CD4-positive, alpha-beta memory T cell (primary cell): ENCODE measurements around the gene FBXO10. TPM values are rescaled to one million over a fixed set of nuclear protein-coding genes. Genes with fewer than 3 reads are reported as not detected.

ENCODE experiments used
- CTCF ChIA-PET: fragments of 350-600 bp; sonication (Branson Sonifier 250); formaldehyde crosslinking; loops from one replicate; lab custom pipeline; 2021; ENCODE audit warnings: inconsistent platforms; ENCODE audit not compliant: partially characterized antibody; lab: Charles Lee
- POLR2A ChIA-PET: fragments of 350-600 bp; sonication (Branson Sonifier 250); formaldehyde crosslinking; loops from one replicate; lab custom pipeline; 2021; ENCODE audit not compliant: partially characterized antibody; lab: Charles Lee
- DNase-seq, 5 donors: peaks; one replicate each; pipeline versions ENCODE4 v3.0.0 to v3.0.0-alpha.2; 2020 to 2022; ENCODE audit warnings: mixed read lengths in 1 of 5
- H3K27ac ChIP-seq: one replicate; pipeline ENCODE4 v1.7.0; 2013; ENCODE audit warnings: low read depth, low read length
- H3K27me3 ChIP-seq: 2 replicates; pipeline ENCODE4 v1.7.0; 2013; ENCODE audit warnings: mild to moderate bottlenecking, low read length, moderate library complexity; ENCODE audit not compliant: insufficient read depth
- H3K36me3 ChIP-seq: 2 replicates; pipeline ENCODE4 v1.7.0; 2013; ENCODE audit warnings: mild to moderate bottlenecking, low read length, moderate library complexity; ENCODE audit not compliant: insufficient read depth
- H3K4me1 ChIP-seq: 2 replicates; pipeline ENCODE4 v1.7.0; 2013; ENCODE audit warnings: mild to moderate bottlenecking, low read length, moderate library complexity; ENCODE audit not compliant: insufficient read depth
- H3K4me3 ChIP-seq, 2 donors: one replicate each; pipeline ENCODE4 v1.7.0; 2013; ENCODE audit warnings: low read length in 2 of 2, mild to moderate bottlenecking in 1 of 2
- H3K9me3 ChIP-seq, 2 donors: one replicate each; pipeline ENCODE4 v1.7.0; 2013; ENCODE audit warnings: low read length in 2 of 2, control low read depth in 1 of 2; ENCODE audit not compliant: control insufficient read depth in 1 of 2
- H3K27ac Mint-ChIP-seq, 7 donors: one replicate each; pipeline ENCODE4 v1.8.0; 2020 to 2021; ENCODE audit warnings: mixed read lengths in 7 of 7, mild to moderate bottlenecking in 6 of 7, inconsistent platforms in 3 of 7, moderate library complexity in 3 of 7
- H3K27me3 Mint-ChIP-seq, 2 donors: one replicate each; pipeline ENCODE4 v1.8.0; 2020 to 2021; ENCODE audit warnings: mixed read lengths in 2 of 2
- H3K36me3 Mint-ChIP-seq, 2 donors: one replicate each; pipeline ENCODE4 v1.8.0; 2020 to 2021; ENCODE audit warnings: mixed read lengths in 2 of 2, inconsistent platforms in 1 of 2, mild to moderate bottlenecking in 1 of 2
- H3K4me1 Mint-ChIP-seq, 4 donors: one replicate each; pipeline ENCODE4 v1.8.0; 2020 to 2021; ENCODE audit warnings: mixed read lengths in 4 of 4, mild to moderate bottlenecking in 1 of 4
- H3K4me3 Mint-ChIP-seq, 8 donors: one replicate each; pipeline ENCODE4 v1.8.0; 2020 to 2021; ENCODE audit warnings: mixed read lengths in 8 of 8, mild to moderate bottlenecking in 7 of 8, moderate library complexity in 6 of 8, inconsistent platforms in 3 of 8
- H3K9me3 Mint-ChIP-seq, 8 donors: one replicate each; pipeline ENCODE4 v1.8.0; 2020 to 2021; ENCODE audit warnings: mixed read lengths in 8 of 8, mild to moderate bottlenecking in 5 of 8, inconsistent platforms in 3 of 8, moderate library complexity in 1 of 8
- intact Hi-C: fragments of 100-400 bp; cut with micrococcal nuclease; formaldehyde crosslinking; loops from one replicate; pipeline ENCODE4 v1.15.1; 2023
- polyA plus RNA-seq, 2 donors: library from polyadenylated mRNA; unstranded; fragments of 300-500 nt; fragmentation: Illumina TruSeq; gene quantifications; one replicate each; pipeline ENCODE4 v1.2.3, GENCODE V29; 2021
- total RNA-seq, 2 experiments: library from RNA; stranded (reverse); gene quantifications; one replicate each; pipeline ENCODE4 v1.2.3, GENCODE V29; 2021

Gene FBXO10
- total and polyA plus RNA-seq, 4 experiments from 2014 or later, result 3.2 to 6.1 (median 5.2) TPM

DNA sequence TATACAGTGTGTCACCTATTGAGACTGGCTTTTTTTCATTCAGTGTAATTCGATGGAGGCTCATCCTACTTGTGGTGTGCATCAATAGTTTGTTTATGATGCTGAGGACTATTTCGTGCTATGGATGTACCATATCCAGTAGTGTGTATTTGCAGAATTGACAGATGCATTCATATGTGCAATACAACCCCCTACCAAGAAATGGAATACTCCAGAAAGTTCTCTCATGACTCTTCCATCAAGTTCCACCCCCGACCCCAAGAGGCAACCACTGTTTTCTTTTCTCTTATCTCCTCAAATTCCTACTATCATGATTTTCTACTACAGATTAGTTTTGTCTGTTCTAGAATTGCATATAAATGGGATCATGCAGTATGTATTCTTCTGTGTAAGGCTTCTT is 21.9 kb downstream of the FBXO10 start:
- no peaks in the 10 kb centered on the region for H3K36me3 ChIP-seq
- H3K27ac ChIP-seq, result no peak overlapping the region
- no peaks in the 10 kb centered on the region for H3K9me3 ChIP-seq
- no peak for DNase-seq
- ChIA-PET CTCF (no interaction called here), POLR2A (no interaction called here)
- intact Hi-C loops, result no loop called here
- H3K27ac Mint-ChIP-seq, result no peak overlapping the region
- H3K4me1 ChIP-seq, result no peaks in the 10 kb centered on the region
- no peaks in the 10 kb centered on the region for H3K27me3 ChIP-seq
- H3K4me3 ChIP-seq, result no peak overlapping the region
- no peaks in the 10 kb centered on the region for H3K36me3 Mint-ChIP-seq
- no peaks in the 10 kb centered on the region for H3K27me3 Mint-ChIP-seq
- H3K9me3 Mint-ChIP-seq, result no peaks in the 10 kb centered on the region
- H3K4me1 Mint-ChIP-seq, result peaks cover 0 to 6% (median 2%) of the 10 kb centered on the region in 4 donors
- no peak overlapping the region for H3K4me3 Mint-ChIP-seq

DNA sequence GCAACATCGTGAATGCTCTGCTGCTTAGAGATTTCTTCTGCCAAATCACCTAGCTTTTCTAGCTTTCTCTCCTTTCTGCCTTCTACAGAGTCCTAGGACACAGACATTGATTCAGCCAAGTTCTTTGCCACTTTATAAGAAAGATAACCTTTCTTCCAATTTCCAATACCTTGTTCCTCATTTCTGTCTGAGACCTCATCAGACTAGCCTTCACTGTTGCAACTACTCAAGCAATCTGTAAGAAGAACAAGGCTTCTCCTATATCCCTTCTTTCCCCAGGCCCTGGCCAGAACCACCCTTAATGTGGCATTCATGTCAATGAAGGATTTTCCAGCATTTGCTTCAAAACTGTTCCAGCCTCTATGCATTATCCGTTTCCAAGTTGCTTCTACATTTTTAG is 24.3 kb downstream of the FBXO10 start:
- CTCF ChIA-PET, result no interaction called here
- Histone ChIP-seq H3K27me3 (no peaks in the 10 kb centered on the region), H3K4me3 (no peak overlapping the region), H3K9me3 (no peaks in the 10 kb centered on the region), H3K36me3 (no peaks in the 10 kb centered on the region), H3K27ac (no peak overlapping the region), H3K4me1 (no peaks in the 10 kb centered on the region)
- Mint-ChIP-seq H3K27me3 (no peaks in the 10 kb centered on the region), H3K36me3 (no peaks in the 10 kb centered on the region), H3K9me3 (no peaks in the 10 kb centered on the region), H3K27ac (peak overlapping the region in 2 of 7 donors; percentile 0 to 18), H3K4me1 (peaks cover 0 to 6% (median 2%) of the 10 kb centered on the region in 4 donors), H3K4me3 (no peak overlapping the region)
- intact Hi-C loops, result no loop called here
- POLR2A ChIA-PET, result no interaction called here
- no peak for DNase-seq

GRCh38 chr9:37551468-37551867 is 24.7 kb downstream of the FBXO10 start:
- H3K4me3 Mint-ChIP-seq, result no peak overlapping the region
- Histone ChIP-seq H3K36me3 (no peaks in the 10 kb centered on the region), H3K4me1 (no peaks in the 10 kb centered on the region), H3K27me3 (no peaks in the 10 kb centered on the region), H3K4me3 (no peak overlapping the region), H3K9me3 (no peaks in the 10 kb centered on the region), H3K27ac (no peak overlapping the region)
- no peak overlapping the region for H3K27ac Mint-ChIP-seq
- peaks cover 0 to 6% (median 2%) of the 10 kb centered on the region in 4 donors for H3K4me1 Mint-ChIP-seq
- H3K9me3 Mint-ChIP-seq, result no peaks in the 10 kb centered on the region
- ChIA-PET CTCF (no interaction called here), POLR2A (no interaction called here)
- intact Hi-C loops, result no loop called here
- H3K27me3 Mint-ChIP-seq, result no peaks in the 10 kb centered on the region
- no peaks in the 10 kb centered on the region for H3K36me3 Mint-ChIP-seq
- DNase-seq, result no peak

DNA sequence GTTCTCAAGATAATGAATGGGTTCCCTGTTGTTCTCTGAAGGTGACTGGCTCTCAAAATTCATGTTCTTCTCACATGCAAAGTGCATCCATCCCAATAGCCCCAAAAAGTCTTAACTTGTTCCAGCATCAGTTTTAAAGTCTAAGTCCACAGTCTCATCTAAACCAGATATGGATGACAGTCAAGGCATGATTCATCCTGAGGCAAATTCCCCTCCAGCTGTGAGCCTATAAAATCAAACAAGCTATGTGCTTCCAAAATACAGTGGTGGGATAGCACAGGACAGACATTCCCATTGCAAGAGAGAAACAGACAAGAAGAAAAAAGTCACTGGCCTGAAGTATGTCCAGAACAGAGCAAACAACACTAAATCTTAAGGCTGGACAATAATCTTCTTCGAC is 25.4 kb downstream of the FBXO10 start:
- Mint-ChIP-seq H3K4me1 (peaks cover 0 to 6% (median 2%) of the 10 kb centered on the region in 4 donors), H3K27me3 (no peaks in the 10 kb centered on the region), H3K36me3 (no peaks in the 10 kb centered on the region), H3K4me3 (no peak overlapping the region), H3K27ac (peak overlapping the region in 1 of 7 donors; percentile 74), H3K9me3 (no peaks in the 10 kb centered on the region)
- no peaks in the 10 kb centered on the region for H3K9me3 ChIP-seq
- H3K4me3 ChIP-seq, result no peak overlapping the region
- intact Hi-C loops, result no loop called here
- no peak overlapping the region for H3K27ac ChIP-seq
- no peaks in the 10 kb centered on the region for H3K4me1 ChIP-seq
- DNase-seq, result no peak
- no peaks in the 10 kb centered on the region for H3K36me3 ChIP-seq
- no peaks in the 10 kb centered on the region for H3K27me3 ChIP-seq
- POLR2A ChIA-PET, result no interaction called here
- CTCF ChIA-PET, result no interaction called here

DNA sequence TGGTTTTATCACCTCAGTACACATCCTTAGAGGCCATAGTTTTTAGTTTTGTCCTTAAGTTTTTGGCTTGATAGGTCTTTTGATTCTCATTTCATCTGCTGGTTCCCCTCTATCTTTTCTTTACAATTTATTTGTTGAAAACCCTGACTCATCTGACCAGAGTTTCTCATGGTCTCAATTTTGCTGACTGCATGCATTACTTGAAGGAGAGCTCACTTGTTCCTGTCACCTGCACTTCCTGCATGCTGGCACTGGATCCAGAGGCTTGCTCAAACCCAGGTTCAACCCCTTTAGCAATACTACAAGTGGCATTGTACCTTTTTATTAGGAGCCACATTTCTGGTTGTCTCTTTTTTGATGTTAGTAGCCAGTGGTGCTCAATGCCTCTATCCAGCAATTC is 26.7 kb downstream of the FBXO10 start:
- intact Hi-C loops, result no loop called here
- no peak overlapping the region for H3K4me3 Mint-ChIP-seq
- ChIA-PET CTCF (interaction anchor here (1.2 kb wide), 1 partner anchor 9 kb away, joined by 4 read pairs; no protein-coding TSS in a partner anchor), POLR2A (no interaction called here)
- no peaks in the 10 kb centered on the region for H3K9me3 Mint-ChIP-seq
- Histone ChIP-seq H3K4me1 (no peaks in the 10 kb centered on the region), H3K4me3 (no peak overlapping the region), H3K9me3 (no peaks in the 10 kb centered on the region), H3K27me3 (no peaks in the 10 kb centered on the region), H3K27ac (no peak overlapping the region), H3K36me3 (no peaks in the 10 kb centered on the region)
- no peak for DNase-seq
- no peaks in the 10 kb centered on the region for H3K27me3 Mint-ChIP-seq
- no peaks in the 10 kb centered on the region for H3K36me3 Mint-ChIP-seq
- peak overlapping the region in 3 of 7 donors; percentile 3 to 67 (median 57) for H3K27ac Mint-ChIP-seq
- peaks cover 0 to 6% (median 2%) of the 10 kb centered on the region in 4 donors for H3K4me1 Mint-ChIP-seq

DNA sequence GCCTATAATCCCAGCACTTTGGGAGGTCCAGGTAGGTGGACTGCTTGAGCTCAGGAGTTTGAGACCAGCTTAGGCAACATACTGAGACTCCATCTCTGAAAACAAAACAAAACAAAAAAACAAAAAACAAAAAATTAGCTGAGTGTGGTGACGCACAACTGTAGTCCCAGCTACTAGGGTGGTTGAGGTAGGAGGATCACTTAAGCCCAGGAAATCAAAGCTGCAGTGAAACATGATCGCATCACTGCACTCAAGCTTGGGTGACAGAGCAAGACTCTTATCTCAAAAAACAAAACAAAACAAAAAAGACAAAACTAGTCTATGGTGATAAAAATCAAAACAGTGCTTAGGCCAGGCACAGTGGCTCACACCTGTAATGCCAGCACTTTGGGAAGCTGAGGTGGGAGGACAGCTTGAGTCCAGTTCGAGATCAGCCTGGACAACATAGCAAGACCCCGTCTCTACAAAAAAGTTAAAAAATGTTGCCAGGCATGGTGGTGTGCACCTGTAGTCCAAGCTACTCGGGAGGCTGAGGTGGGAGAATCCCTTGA is 28.8 kb downstream of the FBXO10 start:
- Histone ChIP-seq H3K4me3 (no peak overlapping the region), H3K36me3 (no peaks in the 10 kb centered on the region), H3K9me3 (no peaks in the 10 kb centered on the region), H3K4me1 (no peaks in the 10 kb centered on the region), H3K27ac (no peak overlapping the region), H3K27me3 (no peaks in the 10 kb centered on the region)
- Mint-ChIP-seq H3K27ac (peak overlapping the region in 1 of 7 donors; percentile 65), H3K36me3 (no peaks in the 10 kb centered on the region), H3K27me3 (no peaks in the 10 kb centered on the region), H3K9me3 (no peaks in the 10 kb centered on the region), H3K4me1 (peaks cover 0 to 6% (median 2%) of the 10 kb centered on the region in 4 donors), H3K4me3 (no peak overlapping the region)
- intact Hi-C loops, result no loop called here
- ChIA-PET CTCF (interaction anchor here (0.6 kb wide), 1 partner anchor 11 kb away, joined by 3 read pairs; no protein-coding TSS in a partner anchor), POLR2A (no interaction called here)
- no peak for DNase-seq

GRCh38 chr9:37543468-37543867 is 32.7 kb downstream of the FBXO10 start:
- Mint-ChIP-seq H3K27me3 (no peaks in the 10 kb centered on the region), H3K27ac (peak overlapping the region in 1 of 7 donors; percentile 39), H3K36me3 (peaks cover 3 to 12% of the 10 kb centered on the region in 2 donors), H3K9me3 (no peaks in the 10 kb centered on the region), H3K4me3 (no peak overlapping the region), H3K4me1 (no peaks in the 10 kb centered on the region)
- H3K27ac ChIP-seq, result no peak overlapping the region
- DNase-seq, result no peak
- ChIA-PET CTCF (no interaction called here), POLR2A (no interaction called here)
- H3K27me3 ChIP-seq, result no peaks in the 10 kb centered on the region
- H3K9me3 ChIP-seq, result no peaks in the 10 kb centered on the region
- no peak overlapping the region for H3K4me3 ChIP-seq
- intact Hi-C loops, result no loop called here
- no peaks in the 10 kb centered on the region for H3K36me3 ChIP-seq
- H3K4me1 ChIP-seq, result no peaks in the 10 kb centered on the region
